GM19463 (cell line): Measurements from ENCODE around the gene MFAP4.

Experiments
- ATAC-seq: cut with Tn5 transposase; IDR thresholded peaks from one replicate; pipeline ENCODE4 v1.9.1; 2021; ENCODE audit warnings: mild to moderate bottlenecking, moderate library complexity; ENCODE audit not compliant: unreplicated experiment

The MFAP4 gene

GRCh38 chr17:19386051-19386929, 700 bp downstream of the MFAP4 start:
- no peak for ATAC-seq

GRCh38 chr17:19385521-19385983, 1.4 kb downstream of the MFAP4 start:
- ATAC-seq, result no peak

GRCh38 chr17:19384723-19385391, 2.1 kb downstream of the MFAP4 start:
- ATAC-seq, result no peak

DNA sequence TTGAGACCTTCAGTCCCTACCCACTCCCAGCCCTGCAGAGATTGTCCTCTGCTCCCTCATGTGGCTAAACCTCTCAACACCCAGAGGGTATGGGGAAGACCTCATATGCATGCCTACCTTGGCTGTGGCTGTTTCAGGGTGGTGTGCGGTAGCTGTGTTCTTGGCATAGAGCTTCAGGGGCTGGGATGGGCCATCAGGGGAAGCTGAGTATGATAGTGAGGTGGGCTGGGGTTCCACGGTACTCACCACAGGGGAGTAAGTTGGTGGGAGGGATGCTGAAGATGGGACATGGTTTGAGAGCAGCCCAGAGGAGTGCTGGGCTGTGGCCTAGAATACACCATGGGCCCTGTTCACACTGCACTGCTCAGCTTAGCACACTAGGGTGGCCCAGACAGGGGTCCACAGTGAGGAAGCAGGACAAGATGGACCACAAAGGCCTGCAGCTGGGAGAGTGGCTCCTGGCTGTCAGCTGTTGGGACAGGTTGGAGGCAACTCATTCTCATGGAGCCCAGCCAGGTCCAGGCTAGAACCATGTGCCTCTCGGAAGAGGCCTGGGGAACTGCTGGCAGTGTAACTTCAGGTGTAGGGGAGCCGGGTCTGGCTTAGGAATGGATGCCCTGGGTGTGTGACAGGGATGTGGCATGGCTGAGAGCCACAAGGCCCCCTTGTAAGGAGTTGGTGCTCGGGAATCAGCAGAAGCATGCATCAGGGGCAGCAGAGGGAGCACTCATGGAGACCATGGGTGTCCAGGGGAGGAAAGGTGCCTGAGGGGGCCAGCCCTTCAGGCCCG, 3.1 kb downstream of the MFAP4 start:
- ATAC-seq, result no peak

DNA sequence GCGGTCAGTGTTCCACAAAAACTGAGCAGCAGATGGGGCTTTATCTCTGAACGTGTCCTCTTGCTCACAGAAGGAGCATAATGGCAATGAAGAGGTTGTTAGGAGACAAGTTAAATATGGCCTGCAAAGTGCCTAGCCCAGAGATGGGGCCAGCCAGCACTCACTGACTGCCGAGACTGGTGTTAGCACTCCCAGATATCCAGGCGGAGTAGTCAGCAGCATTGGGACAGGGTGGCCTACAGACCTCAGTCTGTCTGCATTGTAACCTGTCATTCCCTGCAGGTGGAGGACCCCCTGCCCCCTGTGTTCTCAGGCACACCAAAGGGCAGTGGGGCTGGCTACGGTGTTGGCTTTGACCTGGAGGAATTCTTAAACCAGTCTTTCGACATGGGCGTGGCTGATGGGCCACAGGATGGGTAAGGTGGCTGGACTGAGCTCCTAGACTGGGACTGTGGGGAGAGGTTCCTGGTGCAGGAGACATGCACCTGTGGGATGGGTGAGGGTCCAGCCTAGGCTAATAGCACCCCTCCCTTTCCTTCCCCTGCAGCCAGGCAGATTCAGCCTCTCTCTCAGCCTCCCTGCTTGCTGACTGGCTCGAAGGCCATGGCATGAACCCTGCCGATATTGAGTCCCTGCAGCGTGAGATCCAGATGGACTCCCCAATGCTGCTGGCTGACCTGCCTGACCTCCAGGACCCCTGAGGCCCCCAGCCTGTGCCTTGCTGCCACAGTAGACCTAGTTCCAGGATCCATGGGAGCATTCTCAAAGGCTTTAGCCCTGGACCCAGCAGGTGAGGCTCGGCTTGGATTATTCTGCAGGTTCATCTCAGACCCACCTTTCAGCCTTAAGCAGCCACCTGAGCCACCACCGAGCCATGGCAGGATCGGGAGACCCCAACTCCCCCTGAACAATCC, 4.2 kb downstream of the MFAP4 start:
- ATAC-seq, result no peak

GRCh38 chr17:19381741-19382444, 5.1 kb downstream of the MFAP4 start:
- no peak for ATAC-seq

- ATAC-seq, result no peak
Observed at GRCh38 chr17:19381361-19381740, 5.6 kb downstream of the MFAP4 start.

- ATAC-seq, result no peak
Observed at GRCh38 chr17:19380481-19381301, 6.3 kb downstream of the MFAP4 start.

DNA sequence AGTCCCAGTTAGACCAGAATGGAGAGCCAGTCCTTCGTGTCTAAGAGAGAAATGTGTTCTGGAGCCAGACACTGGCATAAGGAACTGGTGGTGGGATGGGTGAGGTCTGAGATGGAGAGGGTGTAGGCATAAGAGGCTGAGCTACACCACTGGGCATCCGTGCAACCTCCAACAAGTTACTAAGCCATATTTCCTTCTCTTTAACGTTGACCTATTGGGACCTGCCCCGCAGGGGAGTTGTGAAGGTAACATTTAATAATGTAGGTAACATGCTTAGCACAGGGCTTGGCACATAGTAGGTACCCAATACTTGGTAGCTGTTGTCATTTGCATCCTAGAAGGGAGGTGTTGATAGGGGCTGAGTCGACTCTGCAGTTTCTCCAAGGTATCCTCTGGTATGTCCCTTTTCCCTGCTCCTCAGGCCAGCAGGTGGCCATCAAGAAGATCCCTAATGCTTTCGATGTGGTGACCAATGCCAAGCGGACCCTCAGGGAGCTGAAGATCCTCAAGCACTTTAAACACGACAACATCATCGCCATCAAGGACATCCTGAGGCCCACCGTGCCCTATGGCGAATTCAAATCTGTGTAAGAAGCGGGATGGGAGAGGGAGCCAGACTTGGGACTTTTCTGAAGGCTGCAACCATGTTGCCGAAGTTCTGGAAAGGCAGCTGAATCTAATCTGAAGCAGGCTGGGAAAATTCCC, 7.5 kb downstream of the MFAP4 start:
- ATAC-seq, result no peak

DNA sequence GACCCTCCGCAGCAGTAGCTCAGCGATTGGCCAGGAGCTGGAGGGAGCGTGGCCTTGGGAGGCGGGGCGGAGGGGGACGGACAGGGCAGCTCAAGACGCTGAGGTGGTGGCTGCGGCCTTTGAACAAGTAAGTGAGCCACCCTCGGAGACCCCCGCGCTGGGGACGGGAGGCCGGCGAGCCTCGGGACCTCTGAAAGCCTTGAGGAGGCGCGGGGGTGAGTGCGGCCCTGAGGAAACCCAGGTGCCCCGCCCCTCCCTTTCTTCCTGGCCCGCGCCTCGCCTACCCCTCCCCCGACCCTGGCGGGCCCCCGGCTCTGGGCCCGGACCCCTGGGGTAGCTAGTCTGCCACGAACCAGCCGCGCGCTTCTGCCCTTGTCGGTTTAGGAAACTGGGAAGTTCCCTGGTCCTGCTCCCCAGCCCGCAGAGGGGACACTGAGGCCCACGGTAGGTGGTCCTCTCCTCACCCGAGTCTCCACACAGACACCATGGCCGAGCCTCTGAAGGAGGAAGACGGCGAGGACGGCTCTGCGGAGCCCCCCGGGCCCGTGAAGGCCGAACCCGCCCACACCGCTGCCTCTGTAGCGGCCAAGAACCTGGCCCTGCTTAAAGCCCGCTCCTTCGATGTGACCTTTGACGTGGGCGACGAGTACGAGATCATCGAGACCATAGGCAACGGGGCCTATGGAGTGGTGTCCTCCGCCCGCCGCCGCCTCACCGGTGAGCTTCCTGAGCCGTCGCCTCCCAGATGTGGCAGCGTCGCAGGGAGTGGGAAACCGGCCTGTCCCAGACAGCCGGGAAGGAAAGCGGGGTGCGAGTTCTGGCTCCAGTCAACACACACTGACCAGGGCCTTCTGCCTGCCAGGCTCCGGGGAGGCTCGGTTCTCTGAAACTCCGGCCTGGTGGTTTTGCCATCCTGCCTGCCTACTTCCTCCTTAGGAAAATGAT, 8.3 kb downstream of the MFAP4 start, which contains the start of gene MAPK7:
Gene MAPK7, plus strand, starts transcription at position 83 of the 945 bp plus-strand sequence. Its CDS starts 403 bp downstream, at position 486.
- peak; percentile 3 for ATAC-seq

GRCh38 chr17:19377602-19378415, 9.2 kb downstream of the MFAP4 start:
- ATAC-seq, result peak; percentile 93

DNA sequence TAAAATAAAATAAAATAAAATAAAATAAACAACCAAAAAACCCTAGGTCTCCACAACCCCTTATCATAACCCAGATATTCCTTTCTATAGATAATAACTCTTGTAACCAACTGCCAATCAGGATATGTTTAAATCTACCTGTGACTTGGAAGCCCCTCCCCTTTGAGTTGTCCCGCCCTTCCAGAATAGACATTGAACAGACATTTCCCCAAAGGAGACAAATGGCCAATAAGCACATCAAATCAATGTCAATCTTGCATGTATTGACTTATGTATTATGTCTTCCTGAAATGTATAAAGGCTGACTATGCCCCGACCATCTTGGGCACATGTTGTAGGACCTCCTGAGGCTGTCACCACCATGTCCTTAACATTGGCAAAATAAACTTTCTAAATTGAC, 10.2 kb downstream of the MFAP4 start:
- no peak for ATAC-seq

- ATAC-seq, result no peak
Observed at GRCh38 chr17:19375732-19376131, 11.3 kb downstream of the MFAP4 start.

GRCh38 chr17:19374136-19374535, 12.9 kb downstream of the MFAP4 start:
- no peak for ATAC-seq

GRCh38 chr17:19372866-19373504, 14.0 kb downstream of the MFAP4 start:
- no peak for ATAC-seq

GRCh38 chr17:19372439-19372838, 14.6 kb downstream of the MFAP4 start:
- no peak for ATAC-seq
